IPS-15b (cell line): Measurements from ENCODE around the gene XAB2.
A peak's percentile ranks its signal among the peaks of the same experiment; 100 is the strongest.

Source experiments
- H3K27me3 ChIP-seq: one replicate; pipeline ENCODE4 v1.6.1; 2013; ENCODE audit warnings: low read length; ENCODE audit not compliant: control insufficient read depth, insufficient read depth
- H3K36me3 ChIP-seq: one replicate; pipeline ENCODE4 v1.6.1; 2013; ENCODE audit warnings: low read length; ENCODE audit not compliant: control insufficient read depth, insufficient read depth
- H3K4me1 ChIP-seq: one replicate; pipeline ENCODE4 v1.6.1; 2013; ENCODE audit warnings: mild to moderate bottlenecking, low read length; ENCODE audit not compliant: control insufficient read depth, insufficient read depth
- H3K4me3 ChIP-seq: one replicate; pipeline ENCODE4 v1.5.1; 2013; ENCODE audit warnings: low read depth, low read length
- H3K9ac ChIP-seq: one replicate; pipeline ENCODE4 v1.6.1; 2013; ENCODE audit warnings: low read depth, mild to moderate bottlenecking, low read length
- H3K9me3 ChIP-seq: one replicate; pipeline ENCODE4 v1.6.1; 2013; ENCODE audit warnings: mild to moderate bottlenecking, low read length; ENCODE audit not compliant: control insufficient read depth, insufficient read depth

XAB2 gene

DNA sequence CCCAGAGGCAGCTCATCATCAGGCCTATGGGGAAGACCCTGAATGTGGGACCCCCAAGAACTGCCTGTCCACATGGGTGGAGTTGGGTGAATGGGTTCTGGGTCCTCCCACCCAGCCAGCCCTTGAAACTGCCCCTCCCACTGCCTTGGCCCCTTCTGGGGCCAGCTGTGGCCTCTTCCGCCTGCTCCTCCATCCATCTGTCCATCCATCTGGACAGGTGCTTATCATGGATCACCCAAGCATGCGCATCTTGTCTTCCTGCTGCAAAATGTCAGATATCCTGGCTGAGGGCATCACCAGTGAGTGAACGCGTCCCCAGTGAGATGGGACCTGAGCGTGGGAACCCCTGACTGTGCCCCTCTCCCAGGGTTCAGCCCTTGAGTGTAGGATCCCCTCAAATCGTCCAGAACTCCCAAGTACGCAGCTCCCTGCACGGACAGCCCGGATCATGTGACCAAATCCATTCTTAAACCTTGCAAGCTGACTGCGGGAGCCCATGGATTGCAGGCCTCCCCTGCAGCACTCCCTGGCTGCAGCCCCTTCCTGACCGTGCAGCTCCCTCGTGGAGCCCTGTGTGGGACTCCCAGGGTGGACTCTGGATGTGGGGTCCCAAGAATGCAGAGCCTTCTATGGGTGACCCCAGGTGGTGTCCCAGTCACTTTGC, 9.6 kb upstream of the XAB2 start:
- Histone ChIP-seq H3K36me3 (peaks cover 6% of the 10 kb centered on the region), H3K4me1 (no peaks in the 10 kb centered on the region), H3K4me3 (no peak overlapping the region), H3K9ac (no peak overlapping the region), H3K27me3 (peaks cover 21% of the 10 kb centered on the region), H3K9me3 (no peaks in the 10 kb centered on the region)

DNA sequence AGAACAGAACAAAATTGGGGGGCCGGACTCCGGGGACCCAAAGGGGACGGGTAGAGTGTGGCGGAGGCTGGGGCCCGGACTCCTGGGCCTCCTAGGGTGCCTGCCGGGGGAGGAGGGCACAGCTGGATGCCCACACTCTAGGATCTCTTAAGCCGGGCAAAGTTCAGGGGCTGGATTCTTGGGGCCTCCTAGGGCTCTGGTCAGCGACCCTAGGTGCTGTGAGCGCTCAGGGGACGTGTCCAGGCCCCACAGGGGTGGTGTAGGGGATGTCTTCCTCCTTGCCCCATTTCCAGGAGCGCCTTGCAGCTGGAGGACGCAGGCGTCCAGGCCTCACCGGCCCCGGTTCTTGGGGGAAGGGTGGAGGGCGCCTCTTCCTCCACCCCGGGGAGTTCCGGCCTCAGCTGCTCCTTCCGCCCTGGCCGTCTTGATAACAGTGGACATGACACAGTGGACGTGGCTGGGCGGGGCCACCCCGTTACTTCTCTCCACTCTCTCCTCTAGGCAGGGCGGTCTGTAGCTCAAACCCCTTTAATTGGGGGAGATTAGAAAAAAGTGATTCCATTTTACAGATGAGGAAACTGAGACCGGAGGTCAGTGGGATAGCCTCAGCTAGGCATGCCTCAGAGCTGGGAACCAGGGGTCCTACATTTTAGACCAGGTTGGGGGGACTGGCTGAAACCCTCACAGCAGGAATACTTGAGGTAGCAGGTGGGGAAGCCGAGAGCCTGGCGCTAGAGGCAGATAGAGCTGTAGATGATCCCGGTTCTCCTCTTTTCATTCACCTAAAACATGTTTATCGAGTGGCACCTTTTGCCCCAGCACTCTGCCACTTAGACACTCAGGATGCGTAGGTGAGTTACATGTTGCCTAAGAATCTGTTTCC, 8.3 kb upstream of the XAB2 start:
- Histone ChIP-seq H3K9me3 (no peaks in the 10 kb centered on the region), H3K27me3 (peaks cover 21% of the 10 kb centered on the region), H3K4me3 (peak overlapping the region; percentile 75), H3K36me3 (peaks cover 6% of the 10 kb centered on the region), H3K9ac (peak overlapping the region; percentile 54), H3K4me1 (no peaks in the 10 kb centered on the region)

DNA sequence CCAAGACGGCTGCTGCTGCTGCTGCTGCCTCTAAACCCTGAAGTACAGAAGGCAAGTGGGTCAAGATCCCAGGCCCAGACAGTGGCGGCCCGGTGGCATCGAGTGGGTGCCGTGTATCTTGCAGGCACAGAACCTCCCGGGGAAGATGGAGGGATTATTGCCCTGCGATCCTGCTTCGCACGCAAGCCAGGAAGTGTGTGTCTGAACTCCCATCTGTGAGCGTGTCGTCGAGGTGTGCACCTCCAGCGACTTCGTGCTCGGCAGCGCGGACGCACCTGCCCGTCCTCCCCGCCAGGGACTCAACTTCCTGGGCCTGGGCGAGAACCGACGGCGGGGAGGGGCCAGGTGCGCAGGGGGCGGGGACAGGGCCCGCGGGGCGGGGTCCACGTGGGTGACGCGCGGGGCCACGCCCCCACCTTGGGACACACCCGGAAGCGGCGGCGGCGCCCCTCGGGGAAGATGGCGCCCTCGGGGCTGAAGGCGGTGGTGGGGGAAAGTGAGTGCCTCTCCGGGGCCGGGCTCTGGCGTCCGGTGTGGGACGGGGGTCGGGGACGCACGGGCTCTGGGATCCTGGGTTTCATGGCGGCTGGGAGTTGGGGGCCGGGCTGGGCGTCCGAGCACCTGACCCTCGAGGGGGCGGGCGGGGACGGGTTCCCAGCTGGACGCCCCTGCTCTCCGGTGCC, 7.5 kb upstream of the XAB2 start, which contains the start of gene STXBP2:
STXBP2 (plus strand) TSS at position 420 of the 683 bp plus-strand sequence; CDS start at position 460, 40 bp downstream.
- Histone ChIP-seq H3K27me3 (peaks cover 21% of the 10 kb centered on the region), H3K4me3 (peak within 1 kb of the TSS; percentile 75), H3K9ac (peak within 1 kb of the TSS; percentile 54), H3K9me3 (no peaks in the 10 kb centered on the region), H3K4me1 (no peaks in the 10 kb centered on the region), H3K36me3 (peaks cover 2% of the 10 kb centered on the region)

DNA sequence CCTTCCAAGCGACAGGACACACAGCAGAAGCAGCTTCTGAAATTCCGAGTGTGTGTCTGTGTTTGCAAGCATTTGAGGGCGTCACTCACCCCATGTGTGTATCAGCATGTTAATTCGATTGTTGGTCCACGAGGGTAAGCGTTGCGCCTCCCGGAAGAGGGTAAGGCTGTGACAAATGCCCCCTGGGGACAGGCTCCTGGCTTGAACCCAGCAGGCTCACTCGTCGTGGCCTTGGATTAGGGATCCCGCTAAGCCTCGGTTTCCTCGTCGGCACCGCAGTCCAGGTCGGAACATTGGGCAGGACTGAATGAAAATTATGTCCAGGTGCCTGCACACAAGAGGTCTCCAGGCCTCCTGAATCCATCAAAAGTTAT, 7.0 kb upstream of the XAB2 start:
- H3K27me3 ChIP-seq: peaks cover 21% of the 10 kb centered on the region
- peak overlapping the region; percentile 47 for H3K4me3 ChIP-seq
- no peaks in the 10 kb centered on the region for H3K9me3 ChIP-seq
- H3K4me1 ChIP-seq: no peaks in the 10 kb centered on the region
- peaks cover 2% of the 10 kb centered on the region for H3K36me3 ChIP-seq
- H3K9ac ChIP-seq: no peak overlapping the region

DNA sequence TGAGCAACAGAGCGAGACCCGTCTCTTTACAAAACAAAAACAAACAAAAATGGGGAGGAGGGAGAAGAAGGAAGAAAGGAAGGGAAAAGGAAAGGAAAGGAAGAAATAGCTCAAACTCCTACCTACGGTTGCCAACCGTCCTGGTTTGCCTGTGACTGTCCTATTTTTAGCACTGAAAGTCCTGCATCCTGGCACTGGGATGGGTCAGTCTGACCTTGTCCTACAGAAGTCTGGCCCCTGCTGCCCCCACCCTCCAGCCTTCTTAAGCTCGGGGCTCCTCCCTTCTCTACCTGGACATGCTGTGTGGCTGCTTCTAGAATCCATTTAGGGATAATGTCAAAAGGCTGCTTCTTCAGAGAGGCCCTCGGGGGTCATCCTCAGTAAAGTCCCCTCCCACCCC, 6.3 kb upstream of the XAB2 start:
- Histone ChIP-seq H3K4me3 (no peak overlapping the region), H3K4me1 (no peaks in the 10 kb centered on the region), H3K36me3 (peaks cover 2% of the 10 kb centered on the region), H3K27me3 (peaks cover 21% of the 10 kb centered on the region), H3K9me3 (no peaks in the 10 kb centered on the region), H3K9ac (no peak overlapping the region)

DNA sequence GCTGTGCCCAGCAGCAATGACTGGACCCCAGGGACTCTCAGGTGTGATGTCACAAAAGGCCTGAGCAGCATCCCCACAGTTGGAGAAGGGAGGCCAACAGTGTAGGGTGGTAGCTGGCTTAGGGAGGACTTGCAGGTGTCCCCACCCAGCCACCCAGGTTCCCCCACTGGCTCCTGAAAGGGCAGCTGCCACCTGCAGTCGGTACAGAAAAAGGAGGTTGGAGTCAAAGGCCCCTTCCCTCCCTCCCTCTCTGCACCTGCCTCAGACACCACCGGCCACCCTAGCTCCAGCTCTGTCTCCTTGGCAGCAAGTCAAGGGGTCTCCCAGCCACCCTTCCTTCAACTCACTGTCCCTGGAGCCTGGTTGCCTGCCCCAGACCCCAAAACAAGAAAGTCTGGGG, 4.4 kb upstream of the XAB2 start, which contains the start of gene PCP2:
PCP2 (minus strand) TSS at position 22 of the 400 bp plus-strand sequence. CDS start 262 bp downstream, outside the sequence.
- H3K9ac ChIP-seq: no peak within 1 kb of the TSS
- H3K36me3 ChIP-seq: peaks cover 2% of the 10 kb centered on the region
- no peak within 1 kb of the TSS for H3K4me3 ChIP-seq
- H3K4me1 ChIP-seq: peaks cover 2% of the 10 kb centered on the region
- peaks cover 21% of the 10 kb centered on the region for H3K27me3 ChIP-seq
- no peaks in the 10 kb centered on the region for H3K9me3 ChIP-seq

DNA sequence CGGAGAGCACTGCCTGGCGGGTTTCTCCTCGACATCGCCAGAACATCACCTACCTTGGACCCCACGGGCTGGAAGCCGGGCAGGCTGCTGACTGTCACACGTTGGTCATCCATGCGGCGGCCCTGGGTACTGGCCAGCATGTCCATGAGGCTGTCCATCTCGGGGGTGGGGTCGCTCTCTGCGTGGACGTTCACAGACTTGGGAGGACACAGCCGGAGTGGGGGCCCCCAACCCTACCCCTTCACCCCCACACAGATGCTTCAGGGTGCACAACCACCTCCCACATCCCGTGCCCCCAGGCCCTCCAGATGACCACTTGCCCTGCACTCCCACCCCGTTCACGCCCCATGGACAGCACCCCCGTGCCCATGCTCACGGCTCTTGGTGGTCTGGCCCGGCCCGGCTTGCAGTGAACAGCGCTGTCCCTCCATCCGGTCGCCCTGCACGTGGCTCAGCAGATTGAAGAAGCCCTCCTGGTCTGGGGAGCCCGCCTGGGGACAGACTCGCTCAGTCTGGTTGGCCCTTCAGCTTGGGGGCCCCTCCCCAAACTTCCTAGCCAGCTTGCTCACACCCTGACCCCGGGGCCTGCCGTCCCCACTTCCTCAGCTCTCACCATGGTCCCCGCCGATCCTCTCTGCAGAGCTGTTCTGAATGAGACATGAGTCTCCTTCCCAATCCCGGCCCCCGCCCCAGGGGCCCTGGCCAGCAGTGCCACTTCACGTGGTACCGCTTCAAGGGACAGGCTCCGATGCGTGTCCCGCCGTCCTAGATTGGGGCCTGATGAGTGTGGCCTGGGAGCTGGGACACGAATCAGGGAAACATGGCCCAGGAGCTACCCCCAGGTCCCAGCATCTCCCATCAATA, 3.2 kb upstream of the XAB2 start:
- H3K4me1 ChIP-seq: peaks cover 2% of the 10 kb centered on the region
- no peak overlapping the region for H3K9ac ChIP-seq

DNA sequence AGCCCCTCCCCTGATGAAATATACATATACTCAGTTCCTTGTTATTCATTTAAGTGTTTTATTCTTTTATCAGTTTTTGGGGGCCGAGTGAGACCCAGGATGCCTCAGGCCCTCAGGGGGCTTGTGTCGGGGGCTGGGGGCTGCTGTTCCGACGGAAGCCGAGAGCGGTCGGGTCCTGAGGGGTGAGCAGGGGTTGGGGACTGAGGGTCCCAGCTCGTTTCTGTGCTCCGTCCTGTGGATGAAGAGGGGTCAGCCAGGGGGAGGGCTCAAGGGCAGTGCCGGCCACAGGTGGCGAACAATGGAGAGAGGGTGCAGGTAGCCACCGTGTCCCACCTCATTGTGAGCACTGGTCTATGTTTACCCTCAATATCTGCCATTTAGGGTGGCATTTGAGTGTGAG, 2.2 kb upstream of the XAB2 start:
- peaks cover 2% of the 10 kb centered on the region for H3K4me1 ChIP-seq
- no peak overlapping the region for H3K9ac ChIP-seq
- no peak overlapping the region for H3K4me3 ChIP-seq
- H3K9me3 ChIP-seq: no peaks in the 10 kb centered on the region
- peaks cover 20% of the 10 kb centered on the region for H3K27me3 ChIP-seq
- H3K36me3 ChIP-seq: peaks cover 5% of the 10 kb centered on the region

More for the DNA sequence above, 3.2 kb upstream of the XAB2 start:
- no peaks in the 10 kb centered on the region for H3K9me3 ChIP-seq
- H3K27me3 ChIP-seq: peaks cover 21% of the 10 kb centered on the region
- peaks cover 2% of the 10 kb centered on the region for H3K36me3 ChIP-seq
- no peak overlapping the region for H3K4me3 ChIP-seq

DNA sequence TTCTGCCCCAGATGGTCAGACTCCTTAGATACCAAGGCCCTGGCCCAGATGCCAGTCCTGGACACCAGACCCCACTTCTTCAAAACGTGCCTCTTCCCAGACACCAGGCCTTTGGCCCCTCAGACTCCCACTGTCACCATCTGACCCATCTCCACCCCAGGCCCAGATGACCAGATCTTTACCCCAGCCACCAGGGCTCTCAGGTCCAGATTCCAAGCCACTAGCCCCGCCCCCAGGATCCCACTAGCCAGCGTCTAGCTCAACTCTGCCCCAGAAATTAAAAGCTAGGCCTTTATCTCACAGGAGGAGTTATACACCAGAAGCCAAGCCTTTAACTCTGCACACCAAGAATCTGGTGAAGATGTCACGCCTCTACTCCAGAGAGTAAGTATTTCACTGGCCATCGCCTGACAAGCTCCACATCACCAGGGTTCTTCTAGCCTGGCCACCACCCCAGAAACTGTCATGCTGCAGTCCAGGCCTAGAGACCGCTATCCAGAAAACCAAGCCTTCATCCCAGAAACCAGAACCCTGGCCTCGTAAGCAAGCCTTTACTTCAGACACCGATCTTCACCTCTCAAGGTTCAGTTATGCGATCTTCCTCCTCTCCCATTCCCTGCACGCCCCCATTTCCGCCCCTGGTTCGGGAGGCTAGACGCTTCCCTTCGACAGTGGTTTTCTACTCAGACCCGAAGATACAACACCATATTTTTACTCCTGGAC, 595 bp downstream of the XAB2 start:
- Histone ChIP-seq H3K9me3 (no peaks in the 10 kb centered on the region), H3K4me3 (peak overlapping the region; percentile 100), H3K27me3 (no peaks in the 10 kb centered on the region), H3K36me3 (peaks cover 21% of the 10 kb centered on the region), H3K9ac (peak overlapping the region; percentile 83), H3K4me1 (peaks cover 2% of the 10 kb centered on the region)

DNA sequence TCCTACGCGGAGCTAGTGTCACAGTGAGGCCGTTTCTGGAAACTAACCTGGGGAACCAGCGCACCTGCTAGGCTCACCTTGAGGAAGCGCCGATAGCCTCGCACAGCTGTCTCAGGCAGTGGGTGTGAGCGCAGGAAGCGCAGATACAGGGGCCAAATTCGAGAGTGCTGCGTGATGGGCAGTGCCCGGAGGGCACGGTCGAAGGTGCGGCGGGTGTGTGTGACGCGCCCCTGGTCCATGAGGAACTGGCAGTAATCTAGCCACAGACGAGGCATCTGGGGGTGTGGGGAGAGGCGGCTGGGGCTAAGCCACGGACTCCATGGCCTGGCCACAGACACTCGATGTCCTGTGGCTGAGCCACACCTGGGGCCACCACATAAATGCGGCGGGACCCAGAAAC, 2.2 kb downstream of the XAB2 start:
- peaks cover 34% of the 10 kb centered on the region for H3K36me3 ChIP-seq

More for the DNA sequence above, 2.2 kb downstream of the XAB2 start:
- H3K9ac ChIP-seq: no peak overlapping the region
- no peak overlapping the region for H3K4me3 ChIP-seq
- no peaks in the 10 kb centered on the region for H3K9me3 ChIP-seq
- peaks cover 2% of the 10 kb centered on the region for H3K4me1 ChIP-seq
- no peaks in the 10 kb centered on the region for H3K27me3 ChIP-seq
